ENCODE measurements around the gene DOCK4.

DOCK4 gene

DNA sequence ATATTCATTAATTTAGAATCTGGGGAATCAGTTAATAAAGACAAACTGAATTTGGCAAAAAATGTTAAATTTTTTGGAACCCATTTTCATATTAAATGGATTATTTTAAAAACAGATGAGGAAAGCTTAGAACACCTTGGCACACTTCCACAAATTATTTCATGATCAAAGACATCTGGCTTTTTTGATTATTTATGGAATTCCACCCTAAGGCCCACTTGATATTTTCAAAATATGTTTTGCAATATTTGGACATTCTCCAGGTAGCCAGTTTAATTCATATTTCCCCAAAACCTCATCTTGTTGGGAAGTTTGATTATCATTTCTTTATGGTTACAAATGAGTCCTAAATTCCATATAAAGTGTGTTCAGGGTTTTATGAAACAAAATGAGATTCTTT, 129.9 kb downstream of the DOCK4 start:
- H3K4me3 ChIP-seq (ENCODE audit: low read depth, low read length): no peak overlapping the region
- no peaks in the 10 kb centered on the region for H3K36me3 ChIP-seq (ENCODE audit: control insufficient read depth, insufficient read depth, low read length)
- no peaks in the 10 kb centered on the region for H3K27me3 ChIP-seq (ENCODE audit: control insufficient read depth, insufficient read depth, low read length)
- no peak overlapping the region for H3K9ac ChIP-seq (ENCODE audit: low read depth, low read length)
- H3K4me1 ChIP-seq (ENCODE audit: control insufficient read depth, insufficient read depth, low read length): no peaks in the 10 kb centered on the region
- no peaks in the 10 kb centered on the region for H3K9me3 ChIP-seq (ENCODE audit: control insufficient read depth, insufficient read depth, low read length)

DNA sequence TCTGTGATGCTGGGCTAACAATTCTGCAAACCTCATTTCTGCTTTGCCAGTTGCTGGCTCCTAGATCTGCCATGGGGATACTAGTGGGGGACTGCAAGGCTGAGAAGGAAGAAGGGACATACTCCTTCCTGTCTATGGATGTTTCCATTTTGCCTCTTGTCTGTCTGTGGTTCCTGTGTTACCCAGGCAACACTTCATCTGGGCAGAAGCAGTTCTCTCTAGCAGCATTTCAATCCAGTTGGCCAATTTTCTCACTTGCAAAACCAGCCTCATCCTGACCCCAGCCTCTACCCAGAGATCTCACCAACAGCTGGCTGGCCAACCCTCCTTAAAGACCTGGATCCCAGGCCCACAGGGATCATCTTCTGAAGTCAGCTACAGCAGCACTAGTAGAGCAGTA, 131.7 kb downstream of the DOCK4 start:
- Histone ChIP-seq H3K9ac (ENCODE audit: low read depth, low read length) (no peak overlapping the region), H3K9me3 (ENCODE audit: control insufficient read depth, insufficient read depth, low read length) (no peaks in the 10 kb centered on the region), H3K4me3 (ENCODE audit: low read depth, low read length) (no peak overlapping the region), H3K36me3 (ENCODE audit: control insufficient read depth, insufficient read depth, low read length) (no peaks in the 10 kb centered on the region), H3K27me3 (ENCODE audit: control insufficient read depth, insufficient read depth, low read length) (no peaks in the 10 kb centered on the region), H3K4me1 (ENCODE audit: control insufficient read depth, insufficient read depth, low read length) (no peaks in the 10 kb centered on the region)

DNA sequence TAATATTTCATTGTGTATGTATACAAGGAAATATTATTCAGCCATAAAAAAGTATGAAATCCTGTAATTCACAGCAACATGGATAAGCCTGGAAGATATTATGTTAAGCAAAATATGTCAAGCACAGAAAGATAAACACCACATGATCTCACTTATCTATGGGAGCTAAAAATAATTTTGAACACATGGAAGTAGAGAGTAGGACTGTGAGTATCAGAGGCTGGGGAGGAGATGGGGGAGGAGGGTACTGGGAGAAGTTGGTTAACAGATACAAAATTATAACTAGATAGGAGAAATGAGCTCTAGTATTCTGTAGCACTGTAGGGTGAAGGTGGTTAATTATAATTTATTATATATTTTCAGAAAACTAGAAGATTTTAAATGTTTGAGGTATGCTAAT, 132.7 kb downstream of the DOCK4 start:
- no peak overlapping the region for H3K4me3 ChIP-seq (ENCODE audit: low read depth, low read length)

DNA sequence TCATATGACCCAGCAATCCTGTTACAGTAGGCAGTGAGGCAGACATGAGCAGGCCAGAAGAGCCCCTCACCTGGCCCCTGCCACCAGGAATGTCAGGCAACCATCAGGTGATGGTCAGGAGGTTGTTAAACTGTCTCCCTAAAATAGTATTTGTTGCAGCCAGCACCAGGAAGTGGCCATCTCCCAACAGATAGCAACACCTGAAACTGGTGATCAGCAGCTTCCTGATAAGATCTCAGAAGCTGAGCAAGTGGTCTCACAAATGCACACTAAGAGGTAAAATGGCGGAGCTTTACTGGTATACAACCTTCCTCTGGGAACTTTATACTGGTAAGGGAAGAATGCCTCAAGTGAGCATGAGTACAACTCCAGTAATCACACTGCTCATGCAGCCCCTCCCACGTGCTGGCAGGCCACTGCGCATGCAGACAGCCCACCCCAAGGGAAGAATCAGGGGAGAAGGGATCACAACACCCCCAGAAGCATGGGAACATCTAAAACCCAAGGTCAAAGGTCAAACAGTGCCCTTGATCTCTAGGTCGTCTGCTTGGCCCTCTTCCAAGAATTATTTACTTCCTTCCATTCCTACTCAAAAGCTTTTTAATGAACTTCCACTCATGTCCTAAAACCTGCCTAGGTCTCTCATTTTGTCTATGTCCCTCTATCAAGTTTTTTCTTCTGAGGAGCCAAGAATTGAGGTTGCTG, 133.5 kb downstream of the DOCK4 start:
- Histone ChIP-seq H3K9ac (ENCODE audit: low read depth, low read length) (no peak overlapping the region), H3K4me3 (ENCODE audit: low read depth, low read length) (no peak overlapping the region), H3K9me3 (ENCODE audit: control insufficient read depth, insufficient read depth, low read length) (no peaks in the 10 kb centered on the region), H3K4me1 (ENCODE audit: control insufficient read depth, insufficient read depth, low read length) (no peaks in the 10 kb centered on the region), H3K27me3 (ENCODE audit: control insufficient read depth, insufficient read depth, low read length) (no peaks in the 10 kb centered on the region), H3K36me3 (ENCODE audit: control insufficient read depth, insufficient read depth, low read length) (no peaks in the 10 kb centered on the region)

More for the DNA sequence above, 132.7 kb downstream of the DOCK4 start:
- Histone ChIP-seq H3K9ac (ENCODE audit: low read depth, low read length) (no peak overlapping the region), H3K4me1 (ENCODE audit: control insufficient read depth, insufficient read depth, low read length) (no peaks in the 10 kb centered on the region), H3K36me3 (ENCODE audit: control insufficient read depth, insufficient read depth, low read length) (no peaks in the 10 kb centered on the region), H3K9me3 (ENCODE audit: control insufficient read depth, insufficient read depth, low read length) (no peaks in the 10 kb centered on the region), H3K27me3 (ENCODE audit: control insufficient read depth, insufficient read depth, low read length) (no peaks in the 10 kb centered on the region)

DNA sequence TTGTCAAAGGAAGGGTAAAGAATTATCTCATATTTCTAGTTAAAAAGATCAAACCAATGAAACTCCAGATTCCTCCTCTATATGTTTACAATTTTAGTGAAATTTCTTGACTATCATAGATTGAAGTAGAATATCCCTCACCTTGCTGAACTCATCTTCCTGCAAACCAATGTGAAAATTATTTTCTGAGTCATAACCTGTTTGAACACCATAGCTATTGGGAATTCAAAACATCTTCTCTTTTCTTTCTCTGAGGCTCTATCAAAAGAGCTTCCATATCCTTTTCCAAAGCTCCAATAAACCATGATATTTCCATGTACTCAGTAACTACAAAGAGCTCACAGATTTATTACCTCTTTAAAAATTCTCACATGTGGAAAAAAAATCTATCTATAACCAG, 134.3 kb downstream of the DOCK4 start:
- H3K9ac ChIP-seq (ENCODE audit: low read depth, low read length): no peak overlapping the region
- no peak overlapping the region for H3K4me3 ChIP-seq (ENCODE audit: low read depth, low read length)
- no peaks in the 10 kb centered on the region for H3K36me3 ChIP-seq (ENCODE audit: control insufficient read depth, insufficient read depth, low read length)
- no peaks in the 10 kb centered on the region for H3K4me1 ChIP-seq (ENCODE audit: control insufficient read depth, insufficient read depth, low read length)
- H3K9me3 ChIP-seq (ENCODE audit: control insufficient read depth, insufficient read depth, low read length): no peaks in the 10 kb centered on the region
- H3K27me3 ChIP-seq (ENCODE audit: control insufficient read depth, insufficient read depth, low read length): no peaks in the 10 kb centered on the region

DNA sequence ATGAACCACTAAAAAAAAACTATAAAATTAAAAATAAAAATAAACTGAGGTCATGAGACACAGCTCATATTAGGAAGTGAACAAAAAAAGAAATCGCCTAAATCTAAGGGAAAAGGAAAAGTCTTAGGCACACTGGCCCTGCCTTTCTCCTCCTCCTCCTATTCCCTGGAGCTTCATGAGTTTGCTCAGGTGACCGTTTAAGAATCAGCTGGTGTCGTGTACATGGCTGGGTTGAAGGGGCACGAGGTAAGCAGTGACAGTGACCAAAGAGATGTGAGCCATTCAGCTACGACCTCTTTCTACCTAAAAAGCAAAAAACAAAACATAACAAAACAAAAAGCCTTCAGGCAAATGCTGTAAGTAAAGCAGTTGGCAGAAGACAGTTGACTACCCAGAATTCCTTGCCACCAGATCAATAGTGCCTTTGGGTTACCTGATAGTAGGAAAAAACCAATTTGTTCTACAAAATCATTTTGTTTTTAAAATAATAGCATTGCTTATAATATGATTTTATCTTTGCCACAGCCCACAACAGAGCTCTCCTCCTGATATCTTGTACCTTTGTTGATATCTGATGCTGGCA, 135.4 kb downstream of the DOCK4 start:
- Histone ChIP-seq H3K27me3 (ENCODE audit: control insufficient read depth, insufficient read depth, low read length) (no peaks in the 10 kb centered on the region), H3K4me3 (ENCODE audit: low read depth, low read length) (no peak overlapping the region), H3K9ac (ENCODE audit: low read depth, low read length) (no peak overlapping the region), H3K36me3 (ENCODE audit: control insufficient read depth, insufficient read depth, low read length) (no peaks in the 10 kb centered on the region), H3K9me3 (ENCODE audit: control insufficient read depth, insufficient read depth, low read length) (no peaks in the 10 kb centered on the region), H3K4me1 (ENCODE audit: control insufficient read depth, insufficient read depth, low read length) (no peaks in the 10 kb centered on the region)

DNA sequence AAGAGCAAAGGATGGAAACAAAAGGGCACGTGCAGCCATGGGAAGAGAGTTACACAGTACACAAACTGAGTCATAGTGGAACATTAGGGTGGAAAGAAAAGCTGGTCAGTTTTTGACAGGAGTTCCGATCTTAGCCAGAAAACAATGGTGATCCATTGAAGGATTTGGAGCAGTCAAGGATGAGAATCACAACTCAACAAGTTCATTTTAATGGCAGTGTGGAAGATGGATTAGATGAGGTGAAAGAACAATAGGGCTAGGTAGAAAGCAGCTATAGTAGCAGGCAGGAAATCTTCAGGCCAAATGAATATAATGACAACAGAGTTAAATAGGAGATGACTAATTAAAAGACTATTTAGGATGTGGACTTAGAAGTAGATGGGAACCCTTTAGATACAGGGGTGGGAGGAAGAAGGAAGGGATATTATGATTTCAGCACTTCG, 136.3 kb downstream of the DOCK4 start:
- no peaks in the 10 kb centered on the region for H3K4me1 ChIP-seq (ENCODE audit: control insufficient read depth, insufficient read depth, low read length)
- H3K36me3 ChIP-seq (ENCODE audit: control insufficient read depth, insufficient read depth, low read length): no peaks in the 10 kb centered on the region
- no peaks in the 10 kb centered on the region for H3K9me3 ChIP-seq (ENCODE audit: control insufficient read depth, insufficient read depth, low read length)
- H3K4me3 ChIP-seq (ENCODE audit: low read depth, low read length): no peak overlapping the region
- H3K9ac ChIP-seq (ENCODE audit: low read depth, low read length): no peak overlapping the region
- no peaks in the 10 kb centered on the region for H3K27me3 ChIP-seq (ENCODE audit: control insufficient read depth, insufficient read depth, low read length)

DNA sequence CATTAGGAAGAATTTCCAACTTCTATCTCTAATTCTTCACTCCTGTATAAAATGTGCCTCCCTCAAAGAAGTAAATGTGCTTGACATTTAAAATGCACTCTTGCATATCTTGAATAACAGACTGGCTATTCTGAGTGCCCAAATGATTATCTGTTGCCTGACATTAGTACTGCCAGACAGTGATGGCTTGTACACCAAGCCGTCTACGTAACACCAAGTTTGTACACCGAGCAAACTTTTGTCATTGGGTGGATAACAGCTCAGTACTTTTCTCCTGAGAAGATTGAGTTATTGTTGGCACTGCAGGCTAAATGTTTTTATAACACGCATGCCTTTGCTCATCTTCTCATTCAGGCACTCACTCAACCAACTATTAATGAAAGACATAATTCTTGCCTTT, 137.2 kb downstream of the DOCK4 start:
- Histone ChIP-seq H3K4me3 (ENCODE audit: low read depth, low read length) (no peak overlapping the region), H3K27me3 (ENCODE audit: control insufficient read depth, insufficient read depth, low read length) (no peaks in the 10 kb centered on the region), H3K9me3 (ENCODE audit: control insufficient read depth, insufficient read depth, low read length) (no peaks in the 10 kb centered on the region), H3K4me1 (ENCODE audit: control insufficient read depth, insufficient read depth, low read length) (no peaks in the 10 kb centered on the region), H3K9ac (ENCODE audit: low read depth, low read length) (no peak overlapping the region), H3K36me3 (ENCODE audit: control insufficient read depth, insufficient read depth, low read length) (no peaks in the 10 kb centered on the region)

DNA sequence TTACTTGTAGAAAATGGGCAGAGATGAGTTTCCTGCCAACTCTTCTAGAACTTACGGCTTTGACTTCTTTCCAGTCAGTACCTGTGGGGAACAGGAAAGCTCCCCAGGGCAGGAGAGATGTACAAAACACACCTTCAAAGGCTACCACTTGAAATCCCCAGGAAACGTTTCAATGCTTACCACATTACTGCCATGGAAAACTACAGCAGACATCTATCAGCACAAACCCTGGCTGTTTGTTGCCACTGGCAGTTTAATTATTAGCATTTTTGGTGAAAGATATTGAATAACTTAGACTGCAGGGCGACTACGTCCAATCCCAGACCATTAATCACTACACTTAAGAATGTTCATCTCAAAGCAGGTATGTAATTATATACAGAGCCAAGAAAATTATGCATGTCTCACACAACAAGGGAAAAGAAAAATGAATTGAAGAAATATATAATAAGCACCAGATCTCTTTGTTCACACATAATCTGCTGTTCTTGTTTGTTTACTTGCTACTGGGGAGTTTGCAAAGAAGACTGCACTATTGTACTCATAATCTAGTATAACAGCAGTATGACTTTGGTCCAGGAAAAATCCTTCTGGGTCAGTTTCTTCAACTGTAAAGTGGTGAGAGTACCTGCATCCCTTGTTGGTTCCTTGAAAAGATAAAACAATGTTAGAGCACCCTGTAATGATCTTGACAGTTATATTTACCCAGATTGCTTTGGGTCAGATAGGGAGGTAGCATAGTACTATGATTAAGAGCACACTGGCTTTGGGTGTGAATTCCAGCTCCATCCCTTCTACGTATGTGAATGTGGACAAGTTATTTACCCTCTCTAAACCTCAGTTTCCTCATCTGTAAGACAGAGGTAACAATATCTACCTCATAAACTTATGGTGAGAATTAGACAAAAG, 138.3 kb downstream of the DOCK4 start:
- Histone ChIP-seq H3K4me3 (ENCODE audit: low read depth, low read length) (no peak overlapping the region), H3K9me3 (ENCODE audit: control insufficient read depth, insufficient read depth, low read length) (no peaks in the 10 kb centered on the region), H3K9ac (ENCODE audit: low read depth, low read length) (no peak overlapping the region), H3K27me3 (ENCODE audit: control insufficient read depth, insufficient read depth, low read length) (no peaks in the 10 kb centered on the region), H3K4me1 (ENCODE audit: control insufficient read depth, insufficient read depth, low read length) (no peaks in the 10 kb centered on the region), H3K36me3 (ENCODE audit: control insufficient read depth, insufficient read depth, low read length) (no peaks in the 10 kb centered on the region)

DNA sequence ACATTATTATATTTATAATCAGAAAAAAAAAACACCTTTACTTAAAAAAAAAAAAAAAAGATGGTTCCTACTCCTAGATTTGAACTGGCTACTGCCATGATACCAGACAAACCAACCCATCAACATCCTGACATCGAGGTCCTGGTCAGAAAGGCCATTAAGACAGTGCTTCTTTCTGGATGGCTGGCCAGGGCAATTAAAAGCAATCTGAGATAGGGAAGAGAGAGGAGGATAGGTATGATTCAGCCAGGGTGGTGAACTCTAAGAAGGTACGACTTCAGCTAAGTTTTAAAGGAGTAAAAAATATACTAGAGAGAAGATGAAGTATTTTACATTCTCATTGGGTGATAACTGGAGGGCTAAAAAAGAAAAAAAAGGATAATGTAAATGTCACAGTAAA, 139.0 kb downstream of the DOCK4 start:
- Histone ChIP-seq H3K9ac (ENCODE audit: low read depth, low read length) (no peak overlapping the region), H3K9me3 (ENCODE audit: control insufficient read depth, insufficient read depth, low read length) (no peaks in the 10 kb centered on the region), H3K4me3 (ENCODE audit: low read depth, low read length) (no peak overlapping the region), H3K4me1 (ENCODE audit: control insufficient read depth, insufficient read depth, low read length) (no peaks in the 10 kb centered on the region), H3K27me3 (ENCODE audit: control insufficient read depth, insufficient read depth, low read length) (no peaks in the 10 kb centered on the region), H3K36me3 (ENCODE audit: control insufficient read depth, insufficient read depth, low read length) (no peaks in the 10 kb centered on the region)

DNA sequence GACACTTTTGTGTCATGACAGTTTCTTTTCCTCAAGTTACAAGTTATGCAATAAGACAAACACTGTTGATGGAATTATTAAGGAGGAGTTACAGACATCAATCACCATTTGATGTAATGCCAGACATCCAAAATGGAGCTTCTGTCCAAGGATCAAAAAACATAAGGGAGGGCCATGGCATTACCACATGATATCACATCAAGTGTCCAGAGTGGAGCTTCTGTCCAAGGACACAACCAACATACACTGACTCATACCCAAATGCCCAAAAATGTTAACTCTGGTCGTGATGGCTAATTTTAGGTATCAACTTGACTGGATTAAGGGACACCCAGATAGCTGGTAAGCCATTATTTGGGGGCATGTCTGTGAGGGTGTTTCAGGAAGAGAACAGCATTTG, 140.4 kb downstream of the DOCK4 start:
- no peaks in the 10 kb centered on the region for H3K4me1 ChIP-seq (ENCODE audit: control insufficient read depth, insufficient read depth, low read length)

More for the DNA sequence above, 140.4 kb downstream of the DOCK4 start:
- no peak overlapping the region for H3K4me3 ChIP-seq (ENCODE audit: low read depth, low read length)
- no peaks in the 10 kb centered on the region for H3K36me3 ChIP-seq (ENCODE audit: control insufficient read depth, insufficient read depth, low read length)
- H3K9ac ChIP-seq (ENCODE audit: low read depth, low read length): no peak overlapping the region
- H3K27me3 ChIP-seq (ENCODE audit: control insufficient read depth, insufficient read depth, low read length): no peaks in the 10 kb centered on the region
- H3K9me3 ChIP-seq (ENCODE audit: control insufficient read depth, insufficient read depth, low read length): no peaks in the 10 kb centered on the region
